ENCODE results near the gene PEX7. TPM values are rescaled to one million over a fixed set of nuclear protein-coding genes. Genes with fewer than 3 reads are reported as not detected.
A peak's percentile ranks its signal among the peaks of the same experiment; 100 is the strongest.
"Not testable (repeated sequence)": the region's sequence is repeated elsewhere in the genome, so short reads cannot be mapped to it uniquely, and the experiment has no call there.

The PEX7 gene
- total RNA-seq, 1 experiment from 2014 or later = 3.9 TPM

- peaks cover 31% of the 10 kb centered on the region for H3K4me1 Mint-ChIP-seq (ENCODE audit: low read depth, unreplicated experiment)
Observed at GRCh38 chr6:136787726-136788068, 34.7 kb upstream of the PEX7 start.

GRCh38 chr6:136788069-136788902, 34.1 kb upstream of the PEX7 start:
- TF ChIP-seq CTCF (IDR thresholded peaks at IDR 0.05; ENCODE audit: unreplicated experiment) = no peak
- DNase-seq = no peak
- Mint-ChIP-seq H3K36me3 (ENCODE audit: insufficient read depth, unreplicated experiment) (peaks cover 45% of the 10 kb centered on the region), H3K9me3 (ENCODE audit: low read depth, unreplicated experiment) (no peaks in the 10 kb centered on the region), H3K27me3 (ENCODE audit: unreplicated experiment) (no peaks in the 10 kb centered on the region), H3K4me1 (ENCODE audit: low read depth, unreplicated experiment) (peaks cover 27% of the 10 kb centered on the region), H3K4me3 (ENCODE audit: low read depth, unreplicated experiment) (peak overlapping the region; percentile 97), H3K27ac (ENCODE audit: unreplicated experiment) (peak overlapping the region; percentile 88)
- no TSS peak for BruUV-seq (replicated peaks)
- CTCF ChIA-PET = interaction anchor here (1.0 to 1.1 kb wide), 2 partner anchors 144 to 178 kb away, joined by 3 read pairs; no protein-coding TSS in a partner anchor
- intact Hi-C loops (cut with micrococcal nuclease; ENCODE audit: unreplicated experiment) = loop anchor here (5.0 kb wide), 1 partner anchor 46 kb away; no protein-coding TSS in a partner anchor

More at GRCh38 chr6:136787726-136788068, 34.7 kb upstream of the PEX7 start:
- no peak for TF ChIP-seq CTCF (IDR thresholded peaks at IDR 0.05; ENCODE audit: unreplicated experiment)
- no TSS peak for BruUV-seq (replicated peaks)
- no peak for DNase-seq
- H3K36me3 Mint-ChIP-seq (ENCODE audit: insufficient read depth, unreplicated experiment) = peaks cover 41% of the 10 kb centered on the region
- CTCF ChIA-PET = no interaction called here
- no peaks in the 10 kb centered on the region for H3K9me3 Mint-ChIP-seq (ENCODE audit: low read depth, unreplicated experiment)
- H3K27ac Mint-ChIP-seq (ENCODE audit: unreplicated experiment) = peak overlapping the region; percentile 88
- H3K27me3 Mint-ChIP-seq (ENCODE audit: unreplicated experiment) = no peaks in the 10 kb centered on the region
- intact Hi-C loops (cut with micrococcal nuclease; ENCODE audit: unreplicated experiment) = loop anchor here (5.0 kb wide), 1 partner anchor 45 kb away; no protein-coding TSS in a partner anchor
- H3K4me3 Mint-ChIP-seq (ENCODE audit: low read depth, unreplicated experiment) = peak overlapping the region; percentile 97

GRCh38 chr6:136789440-136789839, 33.0 kb upstream of the PEX7 start:
- intact Hi-C loops (cut with micrococcal nuclease; ENCODE audit: unreplicated experiment) = loop anchor here (5.0 kb wide), 1 partner anchor 47 kb away; no protein-coding TSS in a partner anchor
- H3K27ac Mint-ChIP-seq (ENCODE audit: unreplicated experiment); DNase-seq; H3K9me3 Mint-ChIP-seq (ENCODE audit: low read depth, unreplicated experiment); H3K27me3 Mint-ChIP-seq (ENCODE audit: unreplicated experiment); BruUV-seq (replicated peaks): not testable (repeated sequence)
- CTCF ChIA-PET = interaction anchor here (0.6 to 1.1 kb wide), 4 partner anchors 14 to 233 kb away, joined by 3 to 6 read pairs (median 4); no protein-coding TSS in a partner anchor
- peaks cover 45% of the 10 kb centered on the region for H3K36me3 Mint-ChIP-seq (ENCODE audit: insufficient read depth, unreplicated experiment)
- peaks cover 15% of the 10 kb centered on the region for H3K4me1 Mint-ChIP-seq (ENCODE audit: low read depth, unreplicated experiment)
- H3K4me3 Mint-ChIP-seq (ENCODE audit: low read depth, unreplicated experiment) = peak overlapping the region; percentile 97

- CTCF ChIA-PET = interaction anchor here (1.1 to 3.1 kb wide), 2 partner anchors 75 to 146 kb away, joined by 3 to 132 read pairs; no protein-coding TSS in a partner anchor
- Mint-ChIP-seq H3K36me3 (ENCODE audit: insufficient read depth, unreplicated experiment) (peaks cover 40% of the 10 kb centered on the region), H3K4me1 (ENCODE audit: low read depth, unreplicated experiment) (peaks cover 3% of the 10 kb centered on the region), H3K27me3 (ENCODE audit: unreplicated experiment) (no peaks in the 10 kb centered on the region), H3K9me3 (ENCODE audit: low read depth, unreplicated experiment) (no peaks in the 10 kb centered on the region), H3K4me3 (ENCODE audit: low read depth, unreplicated experiment) (peak overlapping the region; percentile 97), H3K27ac (ENCODE audit: unreplicated experiment) (peak overlapping the region; percentile 74)
- DNase-seq = no peak
- TSS peak; percentile 42 for BruUV-seq (replicated peaks)
- intact Hi-C loops (cut with micrococcal nuclease; ENCODE audit: unreplicated experiment) = no loop called here
- no peak for TF ChIP-seq CTCF (IDR thresholded peaks at IDR 0.05; ENCODE audit: unreplicated experiment)
Observed at GRCh38 chr6:136790411-136791295, 31.7 kb upstream of the PEX7 start.
